Measurements from ENCODE around the gene EYA4.

EYA4 gene

GRCh38 chr6:133314947-133315346, 73.8 kb downstream of the EYA4 start:
- DNase-seq (ENCODE audit: low spot score), result no peak
- Histone ChIP-seq H3K4me3 (no peak overlapping the region), H3K27ac (no peak overlapping the region)
- no peak for TF ChIP-seq CTCF (IDR thresholded peaks at IDR 0.05)

- Histone ChIP-seq H3K27ac (no peak overlapping the region), H3K4me3 (no peak overlapping the region)
- no peak for DNase-seq (ENCODE audit: low spot score)
- no peak for TF ChIP-seq CTCF (IDR thresholded peaks at IDR 0.05)
These were observed 74.7 kb downstream of the EYA4 start for GRCh38 chr6:133315811-133316210.

DNA sequence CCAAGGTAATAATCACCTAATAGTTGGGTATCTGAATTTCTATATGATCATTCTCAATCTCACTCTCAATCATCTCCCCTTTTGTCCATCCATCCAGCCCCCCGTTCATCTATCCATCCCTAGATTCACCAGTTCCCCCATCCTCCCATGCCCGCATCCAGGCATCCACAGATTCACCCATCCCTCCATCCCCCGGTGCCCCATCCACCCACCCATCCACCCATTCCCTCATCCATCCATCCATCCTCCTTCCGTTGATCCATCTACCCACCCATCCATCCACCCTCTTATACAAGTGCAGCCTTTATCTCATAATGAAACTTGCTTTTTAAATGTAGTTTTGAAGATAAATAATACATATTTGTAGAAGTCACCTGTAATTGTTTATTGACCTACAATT, 76.5 kb downstream of the EYA4 start:
- H3K4me3 ChIP-seq, result no peak overlapping the region
- no peak for TF ChIP-seq CTCF (IDR thresholded peaks at IDR 0.05)
- no peak overlapping the region for H3K27ac ChIP-seq
- DNase-seq (ENCODE audit: low spot score), result no peak

DNA sequence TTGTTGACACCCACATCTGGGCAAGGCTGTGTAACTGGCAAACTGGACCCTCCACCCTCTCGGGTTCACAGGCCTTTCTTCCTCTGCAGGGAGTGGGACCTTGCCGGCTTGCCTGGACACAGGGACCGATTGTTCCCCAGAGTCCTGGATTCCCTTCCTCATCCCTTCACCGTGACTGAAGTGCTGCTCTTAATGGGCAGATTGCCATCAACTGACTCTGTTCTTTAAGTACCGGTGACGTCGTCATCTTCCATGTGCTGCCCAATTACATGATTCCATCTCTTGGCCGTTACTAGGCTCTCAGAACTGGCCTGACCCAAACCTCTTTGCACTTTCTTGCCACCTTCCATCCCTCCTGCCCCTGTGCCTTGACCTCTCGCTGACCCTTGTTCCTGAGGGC, 85.4 kb downstream of the EYA4 start:
- no peak for DNase-seq (ENCODE audit: low spot score)
- no peak overlapping the region for H3K4me3 ChIP-seq
- no peak for TF ChIP-seq CTCF (IDR thresholded peaks at IDR 0.05)

GRCh38 chr6:133333852-133334251, 92.7 kb downstream of the EYA4 start:
- Histone ChIP-seq H3K4me3 (no peak overlapping the region), H3K27ac (no peak overlapping the region)
- no peak for TF ChIP-seq CTCF (IDR thresholded peaks at IDR 0.05)
- DNase-seq (ENCODE audit: low spot score), result no peak

More for the DNA sequence above, 85.4 kb downstream of the EYA4 start:
- H3K27ac ChIP-seq, result no peak overlapping the region

DNA sequence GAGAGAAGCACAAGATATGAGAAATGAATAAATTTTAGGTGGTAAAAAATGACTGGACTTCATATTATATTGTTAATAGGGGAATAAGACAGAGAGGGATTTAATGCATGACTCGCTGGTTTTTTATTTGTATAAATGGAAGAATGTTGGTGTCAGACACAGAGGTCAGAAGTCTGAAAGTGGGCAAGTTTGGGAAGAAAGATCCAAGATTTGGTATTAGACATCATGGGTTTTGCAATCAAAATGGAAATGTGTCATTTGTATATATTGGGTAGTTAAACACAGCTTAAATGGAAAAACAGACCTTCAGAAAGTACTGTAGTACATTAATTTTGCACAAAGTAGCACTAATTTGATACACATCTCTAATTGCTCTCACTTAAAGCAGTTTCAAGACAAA, 96.2 kb downstream of the EYA4 start:
- TF ChIP-seq CTCF (IDR thresholded peaks at IDR 0.05), result no peak
- H3K4me3 ChIP-seq, result no peak overlapping the region
- no peak for DNase-seq (ENCODE audit: low spot score)
- no peak overlapping the region for H3K27ac ChIP-seq

DNA sequence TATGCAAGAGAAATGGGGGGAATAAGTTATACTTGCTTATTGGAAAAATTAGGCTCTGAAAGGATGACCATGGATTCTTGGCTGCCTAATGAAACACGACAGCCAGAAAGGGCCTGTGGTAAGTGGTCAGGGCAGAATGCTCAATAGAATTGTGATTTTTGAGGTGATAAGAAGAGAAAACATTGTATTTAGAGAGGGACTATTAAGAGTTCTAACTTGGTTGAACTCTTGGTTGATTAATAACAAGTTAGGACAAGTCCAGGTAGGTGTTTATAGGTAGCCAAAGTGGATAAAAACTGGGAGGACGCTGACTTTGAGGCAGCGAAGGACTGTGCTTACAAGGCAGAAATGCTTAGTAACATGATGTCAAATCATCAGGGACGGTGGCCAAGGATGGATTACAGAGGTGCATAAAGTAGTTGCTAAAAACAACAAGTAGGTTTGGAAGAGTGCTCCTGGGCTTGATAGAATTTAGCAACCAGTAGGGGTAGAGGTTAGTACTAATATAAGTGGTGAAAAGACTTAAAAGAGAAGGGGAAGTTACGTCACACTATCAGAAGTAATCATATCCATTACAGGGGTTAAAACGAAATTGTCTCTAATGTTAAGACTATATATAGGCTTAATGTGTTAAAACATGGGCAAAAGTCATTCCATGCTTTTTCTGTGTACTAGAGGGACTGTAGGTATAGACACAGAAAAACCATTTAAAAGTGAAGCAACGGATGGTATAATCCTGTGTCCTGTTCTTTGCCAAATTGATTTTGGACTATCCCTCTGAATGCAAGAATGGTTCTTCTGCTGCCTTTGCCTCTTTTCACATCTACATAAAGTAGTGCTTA, 98.6 kb downstream of the EYA4 start:
- DNase-seq (ENCODE audit: low spot score), result no peak
- no peak overlapping the region for H3K4me3 ChIP-seq
- no peak overlapping the region for H3K27ac ChIP-seq
- no peak for TF ChIP-seq CTCF (IDR thresholded peaks at IDR 0.05)

Measured in coronary artery (tissue), 2 donors.